Endothelial cell of umbilical vein (primary cell): Measurements from ENCODE around the gene SNX5. TPM values are rescaled to one million over a fixed set of nuclear protein-coding genes. Genes with fewer than 3 reads are reported as not detected.

ENCODE experiments used
- BruUV-seq: library from RNA; stranded (reverse); fragments of 400-500 nt; replicated peaks from 2 replicates; lab custom pipeline; 2021; lab: Mats Ljungman, UMichigan
- CTCF ChIA-PET: fragments of 300-600, 350-600 bp; sonication (Branson Sonifier 250); formaldehyde crosslinking; loops from one replicate; lab custom pipeline; 2021; ENCODE audit warnings: antibody characterized with exemption, inconsistent platforms; lab: Charles Lee
- POLR2A ChIA-PET: fragments of 300-600, 350-600 bp; sonication (Branson Sonifier 250); formaldehyde crosslinking; loops from one replicate; lab custom pipeline; 2021; ENCODE audit warnings: antibody characterized with exemption, inconsistent platforms; lab: Charles Lee
- DNase-seq: peaks from one replicate; pipeline ENCODE4 v3.0.0-alpha.2; 2011; ENCODE audit warnings: low read depth, low spot score
- FAIRE-seq: peaks from 2 replicates; lab custom pipeline; 2011; peaks lifted over from hg19 to GRCh38; lab: Jason Lieb, UNC
- H2AFZ ChIP-seq: 2 replicates; pipeline ENCODE4 v1.6.0; 2012; ENCODE audit warnings: low read depth, low read length, control low read depth, inconsistent platforms
- H3K27ac ChIP-seq: 2 replicates; pipeline ENCODE4 v1.5.1; 2011; ENCODE audit warnings: low read depth, mild to moderate bottlenecking, control low read depth, low read length, moderate library complexity; ENCODE audit not compliant: insufficient read depth
- H3K27me3 ChIP-seq, 2 experiments: 2 replicates each; pipeline versions ENCODE4 v1.6.0 to v1.6.1; 2011; ENCODE audit warnings: low read length in 2 of 2, mixed read lengths in 1 of 2; ENCODE audit not compliant: control insufficient read depth in 2 of 2, insufficient read depth in 2 of 2
- H3K36me3 ChIP-seq, 2 experiments: 2 replicates in 1 of 2; 3 replicates in 1 of 2; pipeline ENCODE4 v1.5.1; 2011; ENCODE audit warnings: low read length in 2 of 2, mild to moderate bottlenecking in 1 of 2, moderate library complexity in 1 of 2; ENCODE audit not compliant: control insufficient read depth in 2 of 2, insufficient read depth in 2 of 2; ENCODE audit errors: extremely low read depth in 1 of 2
- H3K4me1 ChIP-seq: 3 replicates; pipeline ENCODE4 v1.5.1; 2011; ENCODE audit warnings: mild to moderate bottlenecking, low read length; ENCODE audit not compliant: control insufficient read depth, insufficient read depth; ENCODE audit errors: extremely low read depth
- H3K4me2 ChIP-seq: 2 replicates; pipeline ENCODE4 v1.6.1; 2011; ENCODE audit warnings: low read length, control low read depth, mixed read lengths; ENCODE audit not compliant: insufficient read depth
- H3K4me3 ChIP-seq, 3 experiments: fragments of 200-600 bp in 1 of 3; sonication (generic), shearing (Covaris generic) in 1 of 3; replicated peaks in 1 of 3; 2 replicates each; pipeline ENCODE4 v1.5.1; 2011 to 2016; ENCODE audit warnings: control low read depth in 3 of 3, low read length in 3 of 3, mild to moderate bottlenecking in 2 of 3, inconsistent platforms in 1 of 3, low read depth in 1 of 3, moderate library complexity in 1 of 3; ENCODE audit not compliant: insufficient read depth in 1 of 3
- H3K79me2 ChIP-seq: 2 replicates; pipeline ENCODE4 v1.6.0; 2012; ENCODE audit warnings: low read length, inconsistent platforms; ENCODE audit not compliant: control insufficient read depth, insufficient read depth
- H3K9ac ChIP-seq: replicated peaks from 2 replicates; pipeline ENCODE3; 2011; ENCODE audit warnings: low read length, control low read depth; ENCODE audit not compliant: insufficient read depth; ENCODE audit errors: extremely low read depth
- H3K9me1 ChIP-seq: replicated peaks from 3 replicates; pipeline ENCODE4 v1.6.0; 2011; ENCODE audit warnings: mild to moderate bottlenecking, low read length; ENCODE audit not compliant: control insufficient read depth, insufficient read depth; ENCODE audit errors: extremely low read depth
- H3K9me3 ChIP-seq: replicated peaks from 2 replicates; pipeline ENCODE4 v1.5.1; 2012; ENCODE audit warnings: low read length, inconsistent platforms; ENCODE audit not compliant: control insufficient read depth, insufficient read depth
- H4K20me1 ChIP-seq: replicated peaks from 2 replicates; pipeline ENCODE3; 2011; ENCODE audit warnings: mild to moderate bottlenecking, low read length; ENCODE audit not compliant: control insufficient read depth, insufficient read depth; ENCODE audit errors: extremely low read depth
- CTCF ChIP-seq, 2 donors: IDR thresholded peaks; 1 replicate in 1 of 2; 2 replicates in 1 of 2; pipeline ENCODE4 v1.5.1; 2011; ENCODE audit warnings: low read length in 2 of 2, mild to moderate bottlenecking in 2 of 2, moderate library complexity in 2 of 2, control low read depth in 1 of 2, inconsistent platforms in 1 of 2, low read depth in 1 of 2; ENCODE audit not compliant: insufficient read depth in 1 of 2; ENCODE audit errors: extremely low read depth in 1 of 2
- EZH2 ChIP-seq: IDR thresholded peaks from 2 replicates; pipeline ENCODE4 v1.6.1; 2012; ENCODE audit warnings: borderline replicate concordance, low read depth, mild to moderate bottlenecking, moderate library complexity, low read length, inconsistent platforms; ENCODE audit not compliant: severe bottlenecking
- FOS ChIP-seq: IDR thresholded peaks from 2 replicates; pipeline ENCODE4 v1.6.1; 2011; ENCODE audit warnings: mild to moderate bottlenecking, low read length, moderate library complexity, borderline replicate concordance; ENCODE audit not compliant: insufficient read depth
- GATA2 ChIP-seq: IDR thresholded peaks from 2 replicates; pipeline ENCODE4 v1.7.0; 2011; ENCODE audit warnings: low read depth, mild to moderate bottlenecking, moderate library complexity, mixed read lengths, low read length; ENCODE audit not compliant: insufficient read length, insufficient read depth
- JUN ChIP-seq: IDR thresholded peaks from 2 replicates; pipeline ENCODE4 v1.6.1; 2011; ENCODE audit warnings: borderline replicate concordance, low read depth; ENCODE audit not compliant: insufficient read length, insufficient read depth
- MAX ChIP-seq: IDR thresholded peaks from 2 replicates; pipeline ENCODE4 v1.6.1; 2011; ENCODE audit not compliant: insufficient read depth, insufficient read length
- MYC ChIP-seq: IDR thresholded peaks from one replicate; pipeline ENCODE4 v1.6.1; 2011; ENCODE audit warnings: mild to moderate bottlenecking, low read depth, low read length
- POLR2A ChIP-seq: IDR thresholded peaks from 2 replicates; pipeline ENCODE4 v1.6.1; 2012; ENCODE audit warnings: low read depth, mild to moderate bottlenecking, control low read depth, low read length
- POLR2AphosphoS5 ChIP-seq: IDR thresholded peaks from 2 replicates; pipeline ENCODE4 v1.6.1; 2012; ENCODE audit warnings: low read depth, mild to moderate bottlenecking, control low read depth, low read length, moderate library complexity; ENCODE audit not compliant: insufficient read depth
- dilution Hi-C: fragments of 300-500 bp; cut with MboI; formaldehyde crosslinking; loops from one replicate; pipeline ENCODE4 v1.15.0; 2019; ENCODE audit warnings: low sequenced_read_pairs; ENCODE audit not compliant: extremely low pct_ligation_motif_present
- intact Hi-C: fragments of 100-400 bp; cut with micrococcal nuclease; formaldehyde crosslinking; loops from one replicate; pipeline ENCODE4 v1.10.0; 2022
- polyA plus RNA-seq, 4 experiments: library from polyadenylated mRNA; depleted of rRNA in 3 of 4; stranded (reverse) in 3 of 4; unstranded in 1 of 4; fragments of >200 nt; gene quantifications; 2 replicates each; pipeline versions ENCODE4 v1.2.1 to v1.2.3, GENCODE V29; 2011 to 2012; ENCODE audit warnings: missing spikeins in 1 of 4
- total RNA-seq: library from RNA; stranded (reverse); gene quantifications from 2 replicates; pipeline ENCODE4 v1.2.3, GENCODE V29; 2021

The SNX5 gene
- total and polyA plus RNA-seq, 2 donors (not counting 3 experiments of a cell fraction or from before 2014, with no cell fraction given): 76.2 to 121 TPM

GRCh38 chr20:17969278-17969883 is 787 bp upstream of the SNX5 start:
- DNase-seq (no peak), FAIRE-seq (peak; percentile 49)
- TF ChIP-seq POLR2A (no peak), JUN (no peak), GATA2 (no peak), CTCF (IDR thresholded peaks at IDR 0.05; ENCODE audit: extremely low read depth in 1 of 2, insufficient read depth in 1 of 2, low read depth in 1 of 2, low read length in 2 of 2) (no peak), MYC (no peak), FOS (no peak), POLR2AphosphoS5 (no peak), EZH2 (no peak), MAX (no peak)
- no TSS peak for BruUV-seq
- intact Hi-C loops: loop anchor here (1.0 to 10.0 kb wide), 2 partner anchors 24 to 165 kb away; partner anchors contain the start of genes KAT14 and PET117
- CTCF ChIA-PET: interaction anchor here (1.2 to 7.7 kb wide), 4 partner anchors 12 to 74 kb away, joined by 4 to 104 read pairs (median 44); no protein-coding TSS in a partner anchor
- peak overlapping the region; percentile 30 to 97 (median 74) for H3K4me3 ChIP-seq
- H3K9me3 ChIP-seq: no peaks in the 10 kb centered on the region
- H3K36me3 ChIP-seq: no peaks in the 10 kb centered on the region
- peaks cover 83% of the 10 kb centered on the region for H3K79me2 ChIP-seq
- POLR2A ChIA-PET: no interaction called here
- H3K27me3 ChIP-seq: no peaks in the 10 kb centered on the region
- peak overlapping the region; percentile 97 for H3K9ac ChIP-seq
- peaks cover 56% of the 10 kb centered on the region for H3K4me1 ChIP-seq
- peak overlapping the region; percentile 99 for H3K4me2 ChIP-seq
- dilution Hi-C loops: no loop called here
- H2AFZ ChIP-seq: peak overlapping the region; percentile 37
- H3K9me1 ChIP-seq: no peaks in the 10 kb centered on the region
- H3K27ac ChIP-seq: peak overlapping the region; percentile 92
- peaks cover 12% of the 10 kb centered on the region for H4K20me1 ChIP-seq
